ENCODE results near the gene NUDT1.

- no peak for TF ChIP-seq POLR2A (IDR thresholded peaks at IDR 0.05)
- TF ChIP-seq CTCF (IDR thresholded peaks at IDR 0.05) = no peak
Observed at GRCh38 chr7:2219136-2219535, 22.9 kb upstream of the NUDT1 start.

Data from transverse colon (tissue), 3 donors.